NOMO-1 treated with dmso at 0.1 percent for 144 hours (cell line): ENCODE results near the gene ANKRD40CL.
"Not testable (repeated sequence)": the region's sequence is repeated elsewhere in the genome, so short reads cannot be mapped to it uniquely, and the experiment has no call there.

ENCODE experiments used
- DNase-seq: peaks from one replicate; lab custom pipeline; 2025; ENCODE audit not compliant: unreplicated experiment; lab: John Stamatoyannopoulos, UW

The ANKRD40CL gene, protein sequence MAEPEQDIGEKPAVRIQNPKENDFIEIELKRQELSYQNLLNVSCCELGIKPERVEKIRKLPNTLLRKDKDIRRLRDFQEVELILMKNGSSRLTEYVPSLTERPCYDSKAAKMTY

DNA sequence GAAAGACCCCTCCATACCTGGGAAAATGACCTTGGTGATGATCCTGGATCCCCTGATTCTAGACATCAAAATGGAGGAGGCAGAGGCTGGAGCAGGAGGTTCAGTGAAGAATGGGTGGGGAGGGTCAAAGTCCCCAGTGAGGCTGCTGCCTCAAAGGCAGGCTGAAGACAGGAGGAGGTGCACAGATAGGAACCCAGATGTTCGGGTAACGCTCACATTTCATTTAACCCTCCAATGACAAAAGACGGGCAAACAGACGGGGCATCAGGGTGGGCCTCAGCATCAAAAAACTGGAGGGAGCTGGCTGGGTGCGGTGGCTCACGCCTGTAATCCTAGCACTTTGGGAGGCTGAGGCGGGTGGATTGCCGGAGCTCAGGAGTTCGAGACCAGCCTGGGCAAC is at the start of gene ANKRD40CL:
Gene ANKRD40CL, minus strand, starts transcription at position 73 of the 400 bp plus-strand sequence. CDS start 605 bp downstream, outside the sequence.
- no peak for DNase-seq

DNA sequence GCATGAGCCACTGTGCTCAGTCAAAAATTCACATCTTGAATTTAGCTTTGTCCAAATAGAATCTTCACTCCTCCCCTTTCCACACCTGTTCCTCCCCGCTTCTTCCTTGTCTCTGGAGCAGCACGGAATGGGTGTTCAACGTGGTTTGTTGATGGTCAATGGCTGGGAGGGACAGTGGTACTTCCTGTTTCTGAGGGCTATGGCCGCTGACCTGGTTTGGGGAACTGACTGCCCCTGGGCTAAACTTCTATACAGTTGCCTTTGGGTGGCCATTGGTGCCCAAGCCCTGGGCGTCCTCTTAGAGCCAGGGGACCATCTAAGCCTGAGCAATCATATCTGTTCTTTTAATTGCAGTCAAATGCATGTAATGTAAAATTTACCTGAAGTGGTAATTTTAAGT is 49.0 kb upstream of the ANKRD40CL start:
- no peak for DNase-seq

DNA sequence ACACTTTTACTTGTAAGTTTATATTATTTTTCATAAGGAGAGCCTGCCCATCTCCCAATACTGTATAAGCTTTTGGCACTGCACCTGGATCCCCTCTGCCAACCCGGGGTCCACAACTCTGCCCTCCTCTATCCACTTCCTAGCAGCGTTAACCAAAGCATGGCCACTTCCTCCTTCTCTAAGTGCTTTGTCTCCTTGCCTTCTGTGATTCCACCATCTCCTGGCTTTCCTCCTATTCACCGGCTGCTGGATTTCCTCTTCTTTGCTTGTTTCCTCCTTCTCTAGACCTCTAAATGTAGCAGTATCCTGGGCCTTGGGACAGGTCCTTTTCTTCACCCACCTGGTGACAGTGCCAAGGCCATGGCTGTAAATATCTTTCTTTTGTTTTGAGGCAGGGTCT is 48.1 kb upstream of the ANKRD40CL start:
- no peak for DNase-seq

DNA sequence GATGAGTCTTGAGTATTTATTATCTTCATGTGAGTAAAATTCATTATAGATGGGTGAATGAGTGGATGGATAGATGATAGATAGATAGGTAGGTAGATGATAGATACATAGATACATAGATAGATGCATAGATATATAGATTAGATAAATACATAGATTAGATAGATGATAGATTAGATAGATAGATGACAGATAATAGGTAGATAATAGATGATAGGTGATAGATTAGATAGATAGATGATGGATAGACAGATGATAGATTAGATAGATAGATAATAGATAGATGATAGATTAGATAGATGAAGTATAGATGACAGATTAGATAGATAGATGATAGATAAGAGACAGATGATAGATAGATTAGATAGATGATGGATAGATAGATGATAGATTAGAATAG is 46.3 kb upstream of the ANKRD40CL start:
- DNase-seq, result no peak

DNA sequence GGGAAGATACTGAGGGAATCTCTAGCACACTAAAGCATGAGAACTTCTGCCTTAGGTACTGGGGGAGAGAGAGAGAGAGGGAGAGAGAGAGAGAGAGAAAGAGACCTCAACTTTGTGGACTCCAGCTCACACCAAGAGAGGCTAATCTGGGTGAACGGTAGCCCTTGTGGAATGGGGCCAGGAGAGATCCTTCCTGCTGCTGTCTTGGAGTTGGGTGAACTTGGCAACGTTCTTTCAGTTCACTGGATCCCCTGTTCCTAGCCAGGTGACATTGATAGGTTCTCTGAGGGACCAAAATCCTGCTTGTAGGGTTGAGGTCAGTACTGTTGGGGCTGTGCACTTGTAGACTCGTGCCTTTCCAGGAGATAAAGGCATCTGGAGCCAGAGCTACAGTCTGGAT is 41.6 kb upstream of the ANKRD40CL start:
- no peak for DNase-seq

DNA sequence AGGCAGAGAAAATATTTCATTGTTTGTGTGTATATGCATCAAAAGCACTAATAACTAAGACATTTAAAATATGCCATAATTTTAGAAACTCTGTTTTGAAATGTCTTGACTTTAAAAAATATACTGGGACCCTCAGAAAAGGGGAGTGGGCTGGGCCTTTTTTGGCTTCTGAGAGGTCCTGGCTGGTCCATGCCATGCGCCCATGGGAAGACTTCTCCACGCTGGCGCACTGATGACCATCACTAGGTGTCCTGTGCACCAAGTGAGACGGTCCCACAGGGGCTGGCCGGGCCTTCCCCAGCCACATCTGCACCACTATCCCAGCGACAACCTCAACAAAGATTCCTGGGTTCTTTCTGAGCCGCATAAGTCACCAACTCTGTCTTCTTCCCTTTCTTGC is 41.1 kb upstream of the ANKRD40CL start:
- no peak for DNase-seq

DNA sequence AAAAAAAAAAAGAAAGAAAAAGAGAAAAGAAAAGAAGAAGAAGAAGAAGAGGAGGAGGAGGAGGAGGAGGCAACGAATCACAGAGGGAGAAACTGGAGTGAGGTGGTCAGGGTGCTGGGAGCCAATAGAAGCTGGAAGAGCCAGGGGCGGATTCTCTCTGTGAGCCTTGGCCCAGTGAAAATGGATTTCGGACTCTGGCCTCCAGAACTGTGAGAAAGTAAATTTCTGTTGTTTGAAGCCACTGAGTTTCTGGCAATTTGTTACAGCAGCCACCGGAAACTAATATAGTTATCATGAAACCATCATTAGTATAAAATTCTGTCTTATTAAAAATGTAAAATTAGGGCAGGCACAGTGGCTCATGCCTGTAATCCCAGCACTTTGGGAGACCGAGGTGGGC is 40.4 kb upstream of the ANKRD40CL start:
- DNase-seq, result no peak

DNA sequence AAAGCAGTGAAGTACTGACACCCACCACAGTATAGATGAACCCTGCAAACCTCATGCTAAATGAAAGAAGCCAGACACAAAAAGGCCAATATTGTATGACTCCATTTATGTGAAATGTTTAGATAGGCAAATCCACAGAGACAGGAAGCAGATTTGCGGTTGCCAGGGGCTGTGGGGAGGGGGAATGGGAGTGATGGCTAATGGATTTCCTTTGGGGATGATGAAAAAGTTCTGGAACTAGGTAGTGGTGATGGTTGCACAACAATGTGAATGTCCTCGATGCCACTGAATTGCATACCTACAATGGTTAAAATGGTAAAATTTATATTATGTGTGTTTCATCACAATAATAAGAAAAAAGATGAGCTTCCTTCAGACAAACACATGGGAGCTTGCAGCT is 39.7 kb upstream of the ANKRD40CL start:
- no peak for DNase-seq

DNA sequence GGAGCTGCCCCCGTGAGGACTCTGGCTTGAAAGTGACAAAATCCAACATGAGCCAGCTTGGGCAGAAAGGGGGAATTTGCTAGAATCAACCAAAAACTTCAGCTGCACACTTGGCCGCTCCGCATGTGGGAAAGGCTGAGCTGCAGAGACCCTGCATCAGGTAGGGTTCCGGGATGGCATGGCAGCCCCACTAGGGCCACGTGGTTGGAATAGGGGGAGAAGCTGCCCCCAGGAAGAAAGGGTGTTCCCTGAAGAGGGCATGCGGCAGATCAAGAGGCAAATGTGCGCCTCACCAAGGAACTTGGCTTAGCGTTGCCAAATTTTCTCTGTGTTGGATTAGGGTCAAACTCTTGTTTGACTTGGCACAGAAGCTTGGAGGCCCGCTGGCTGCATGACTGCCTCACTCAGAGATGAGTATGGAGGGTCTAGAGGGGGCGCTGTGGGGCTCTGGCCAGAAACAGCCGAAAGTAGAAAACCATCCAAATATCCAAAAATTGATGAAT is 38.9 kb upstream of the ANKRD40CL start:
- DNase-seq, result no peak

DNA sequence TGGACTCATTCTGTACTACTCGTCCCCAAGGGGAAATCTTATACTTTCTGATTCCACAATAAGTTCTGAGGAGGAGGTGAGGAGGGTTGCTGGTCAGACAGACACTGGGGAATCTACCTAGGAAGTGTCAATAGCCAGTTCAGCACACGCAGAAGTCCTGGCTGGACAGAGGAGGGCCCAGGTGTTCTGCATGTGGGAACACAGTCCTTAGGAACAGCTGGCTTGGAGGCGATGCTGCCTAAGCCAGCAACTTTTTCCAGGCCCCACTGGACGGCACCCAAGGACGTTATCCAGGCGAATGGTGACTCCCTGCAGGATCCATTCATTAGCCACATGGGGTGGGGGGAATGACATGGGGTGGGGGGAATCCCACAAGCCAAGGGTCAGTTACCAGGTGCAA is 38.2 kb upstream of the ANKRD40CL start:
- no peak for DNase-seq

DNA sequence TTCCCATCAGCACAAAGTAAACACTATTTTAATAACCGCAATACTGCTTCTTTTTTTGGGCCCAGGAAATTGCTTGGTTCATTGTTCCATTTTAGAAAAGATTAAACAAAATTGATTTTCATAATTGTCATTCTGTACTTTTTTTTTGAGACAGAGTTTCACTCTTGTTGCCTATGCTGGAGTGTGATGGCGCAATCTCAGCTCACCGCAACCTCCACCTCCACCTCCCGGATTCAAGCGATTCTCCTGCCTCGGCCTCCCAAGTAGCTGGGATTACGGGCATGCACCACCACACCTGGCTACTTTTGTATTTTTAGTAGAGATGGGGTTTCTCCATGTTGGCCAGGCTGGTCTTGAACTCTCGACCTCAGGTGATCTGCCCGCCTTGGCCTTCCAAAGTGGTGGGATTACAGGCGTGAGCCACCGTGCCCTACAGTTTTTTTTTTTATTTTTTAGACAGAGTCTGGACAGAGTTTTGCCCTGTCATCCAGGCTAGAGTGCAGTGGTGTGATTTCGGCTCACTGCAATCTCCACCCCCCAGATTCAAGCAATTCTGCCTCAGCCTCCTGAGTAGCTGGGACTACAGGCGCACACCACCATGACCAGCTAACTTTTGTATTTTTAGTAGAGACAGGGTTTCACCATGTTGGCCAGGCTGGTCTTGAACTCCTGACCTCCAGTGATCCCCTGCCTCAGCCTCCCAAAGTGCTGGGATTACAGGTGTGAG is 37.6 kb upstream of the ANKRD40CL start:
- not testable (repeated sequence) for DNase-seq

DNA sequence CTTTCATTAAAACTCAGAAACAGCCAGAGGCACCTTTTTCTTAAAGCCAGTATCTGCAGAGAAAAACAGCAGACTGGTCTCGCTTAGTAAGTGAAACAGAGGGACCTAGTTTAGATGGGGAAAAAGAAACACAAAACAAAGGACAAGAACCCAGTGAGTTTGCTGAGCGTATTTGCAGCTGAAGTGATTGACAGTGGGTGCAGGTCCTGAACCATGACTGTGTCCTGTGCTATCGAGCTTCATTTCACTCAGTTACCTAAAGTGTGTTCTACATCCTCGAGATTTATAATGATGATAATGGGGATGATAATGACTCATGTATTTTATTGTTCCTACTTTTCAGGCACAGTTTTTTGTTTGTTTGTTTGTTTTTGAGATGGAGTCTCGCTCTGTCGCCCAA is 36.4 kb upstream of the ANKRD40CL start:
- no peak for DNase-seq

DNA sequence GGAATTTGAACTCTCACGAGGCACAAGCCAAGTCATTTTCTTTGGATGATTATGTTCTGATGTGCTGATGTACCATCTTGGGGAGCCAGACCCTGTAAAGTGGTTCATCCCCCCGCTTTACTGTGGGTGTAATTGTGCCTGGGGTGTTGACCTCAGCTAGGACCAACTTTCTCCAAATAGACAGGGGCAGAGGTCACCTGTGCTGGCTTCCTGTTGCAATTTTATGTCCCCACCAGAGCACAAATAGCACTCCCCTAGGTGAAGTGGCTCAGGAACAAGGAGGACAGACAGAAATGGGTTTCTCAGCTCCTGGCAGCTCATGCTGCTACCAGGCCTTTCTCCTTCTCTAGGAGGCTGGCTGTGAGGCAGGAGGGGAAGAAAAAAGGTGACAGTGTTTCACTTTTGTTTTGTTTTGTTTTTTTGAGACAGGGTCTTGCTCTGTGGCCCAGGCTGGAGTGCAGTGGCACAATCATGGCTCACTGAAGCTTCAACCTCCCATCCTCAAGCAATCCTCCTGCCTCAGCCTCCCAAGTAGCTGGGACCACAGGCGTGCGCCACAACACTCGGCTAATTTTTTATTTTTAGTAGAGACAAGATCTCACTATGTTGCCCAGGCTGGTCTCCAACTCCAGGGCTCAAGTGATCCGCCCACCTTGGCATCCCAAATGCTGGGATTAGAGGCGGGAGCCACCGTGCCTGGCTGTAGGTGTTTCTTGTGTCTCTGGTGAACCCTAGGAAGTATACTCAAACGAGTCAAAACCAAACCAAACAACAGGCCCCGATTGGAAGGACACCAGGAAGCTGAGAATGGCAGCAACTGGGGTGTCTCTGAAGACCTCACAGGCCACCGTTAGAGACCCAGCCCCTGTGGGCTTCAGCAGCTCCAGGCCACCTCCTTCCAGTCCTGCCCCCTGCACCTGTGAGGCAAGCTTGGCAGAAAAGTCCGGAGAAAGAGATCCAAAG is 35.6 kb upstream of the ANKRD40CL start:
- DNase-seq, result no peak

DNA sequence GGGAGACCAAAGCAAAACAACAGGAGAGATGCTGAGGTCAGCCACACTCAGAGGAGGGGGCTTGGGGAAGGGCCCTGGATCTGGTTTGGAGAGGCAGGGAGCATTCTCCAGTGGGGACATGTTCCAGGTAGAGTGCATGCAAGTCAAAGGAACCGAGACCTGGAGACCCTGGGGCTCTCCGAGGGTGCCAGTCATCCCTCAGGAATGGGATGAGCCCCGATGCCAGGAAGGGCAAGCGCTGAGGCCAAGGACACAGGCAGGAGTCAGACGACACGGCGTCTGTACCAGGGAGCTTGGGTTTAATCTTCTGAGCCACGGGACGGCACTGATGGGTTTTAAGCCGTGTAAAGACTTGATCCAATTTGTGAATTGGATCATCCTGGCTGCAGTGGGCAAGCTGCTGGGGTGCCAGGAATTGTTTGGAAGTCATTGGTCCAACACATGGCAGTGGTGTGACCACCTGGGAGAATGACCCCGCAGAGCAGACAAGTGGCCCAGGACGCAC is 32.9 kb upstream of the ANKRD40CL start:
- DNase-seq, result no peak

DNA sequence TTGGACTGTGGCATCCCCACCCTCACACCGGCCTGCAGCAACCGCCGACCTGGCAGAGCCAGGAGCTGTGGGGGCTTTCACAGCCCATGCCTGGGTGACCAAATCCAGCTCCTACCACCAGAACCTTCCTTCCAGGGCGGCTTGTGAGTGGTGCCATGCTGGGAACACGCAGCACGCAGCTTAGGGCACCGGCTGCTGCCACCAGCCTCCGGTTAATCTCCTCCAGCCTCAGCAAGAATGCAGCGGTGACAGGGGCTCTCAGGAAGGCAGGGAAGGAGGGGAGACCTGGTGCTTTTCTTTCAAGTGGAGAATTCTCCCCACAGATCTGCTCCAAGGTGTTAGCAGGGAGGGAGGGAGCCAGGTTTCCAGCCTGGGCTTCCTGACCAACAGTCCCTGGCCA is 32.3 kb upstream of the ANKRD40CL start:
- DNase-seq, result no peak

DNA sequence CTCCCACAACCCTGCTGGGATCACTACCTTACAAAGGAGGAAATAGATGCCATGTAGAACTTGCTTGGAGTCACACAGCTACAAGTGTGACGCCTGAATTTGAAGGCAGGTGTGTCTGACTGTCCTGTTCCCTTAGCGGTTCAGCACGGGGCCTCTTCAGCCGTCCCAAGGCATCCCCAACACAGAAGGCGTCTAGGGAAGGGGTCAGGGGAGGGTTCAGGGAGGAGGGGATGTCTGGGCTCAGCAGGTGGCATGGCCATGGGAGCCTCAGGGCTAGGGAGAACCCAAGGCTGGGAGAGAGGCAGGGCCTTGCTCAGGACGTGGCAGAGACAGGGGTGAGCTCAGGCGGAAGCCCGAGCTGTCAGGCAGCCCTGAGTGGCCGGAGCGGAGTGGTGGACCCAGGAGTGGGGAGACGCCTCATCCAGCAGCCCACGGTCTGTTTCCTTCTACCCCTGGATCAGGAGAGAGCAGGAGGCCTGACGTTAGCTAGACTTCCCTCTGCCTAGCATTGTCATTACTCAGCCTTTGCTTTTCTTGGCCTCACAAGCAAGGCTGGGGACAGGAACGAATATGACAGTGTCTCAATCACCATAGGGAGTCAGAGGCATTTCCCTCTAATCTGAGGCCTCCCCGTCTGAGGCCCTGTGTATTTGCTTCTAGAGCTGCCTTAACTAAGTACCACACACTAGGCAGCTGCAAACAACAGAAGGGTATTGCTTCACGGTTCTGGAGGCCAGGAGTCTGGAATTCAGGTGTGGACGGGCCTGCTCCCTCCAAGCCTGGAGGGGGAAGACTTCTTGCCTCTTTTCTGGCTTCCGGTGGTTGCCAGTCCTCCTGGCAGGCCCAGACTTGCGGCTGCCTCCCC is 31.3 kb upstream of the ANKRD40CL start:
- no peak for DNase-seq

DNA sequence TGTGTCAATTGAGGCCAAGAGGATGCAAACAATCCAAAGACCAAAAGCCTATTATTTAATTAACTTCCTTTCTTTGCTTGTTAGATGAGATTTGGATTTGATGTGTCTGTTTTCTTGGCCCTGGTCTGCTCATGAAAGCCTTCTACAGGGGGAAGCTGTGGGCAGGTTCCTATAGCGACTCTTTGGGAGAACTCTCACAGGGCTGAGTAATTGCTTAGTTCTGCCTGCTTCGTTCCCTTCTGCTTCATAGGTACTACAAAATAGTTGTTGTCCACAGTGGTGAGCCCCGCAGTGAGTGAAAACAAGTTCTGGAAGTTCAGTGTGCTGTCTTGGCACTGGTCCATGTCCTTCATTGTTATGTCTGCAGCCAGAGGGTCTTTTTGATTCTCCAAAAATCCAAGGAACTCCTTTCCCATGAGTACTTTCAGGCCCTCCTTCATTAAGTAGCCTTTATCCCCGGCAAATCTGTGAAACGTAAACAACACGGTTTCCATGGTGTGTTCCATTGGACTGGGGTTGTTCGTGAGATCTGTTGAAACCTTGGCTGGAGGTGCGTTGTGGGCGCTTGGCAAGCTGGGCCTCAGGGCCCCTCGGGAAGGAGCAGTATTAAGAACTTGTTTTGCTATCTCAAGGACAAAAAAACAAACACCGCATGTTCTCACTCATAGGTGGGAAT is 30.0 kb upstream of the ANKRD40CL start:
- DNase-seq, result no peak

DNA sequence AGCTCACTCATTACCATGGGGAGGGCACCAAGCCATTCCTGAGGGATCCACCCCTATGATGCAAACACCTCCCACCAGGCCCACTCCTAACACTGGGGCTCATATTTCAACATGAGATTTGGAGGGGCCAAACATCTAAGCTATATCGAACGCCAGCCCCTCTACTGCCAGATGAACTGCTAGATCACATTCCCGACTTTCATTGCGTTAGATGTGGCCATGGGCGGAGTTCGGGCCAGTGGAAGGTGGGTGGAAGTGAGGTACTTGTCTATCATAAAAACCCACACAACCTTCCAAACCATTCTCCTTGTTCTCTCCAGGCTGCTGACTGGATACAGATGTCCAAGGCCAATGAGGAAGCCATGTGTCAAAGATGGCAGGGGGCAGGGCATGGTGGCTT is 27.0 kb upstream of the ANKRD40CL start:
- DNase-seq, result no peak

DNA sequence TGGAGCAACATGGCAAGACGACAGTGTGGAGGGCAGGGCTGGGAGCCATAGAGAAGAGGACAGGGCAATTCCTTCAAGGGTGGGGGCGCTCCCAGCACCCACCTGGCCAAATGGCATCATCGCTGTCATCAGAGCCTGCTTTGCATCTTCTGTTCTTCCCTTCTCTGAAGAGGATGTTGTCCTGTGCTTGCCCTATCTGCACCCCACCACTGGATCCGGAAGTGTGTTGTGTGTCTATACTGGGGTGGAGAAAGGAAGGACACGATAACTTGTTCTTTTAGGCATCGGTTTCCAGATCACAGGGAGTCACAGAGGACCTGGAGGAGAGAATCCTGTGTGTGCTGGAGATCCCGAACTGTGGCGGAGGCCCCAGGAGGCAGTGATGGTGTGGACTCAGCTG is 25.7 kb upstream of the ANKRD40CL start:
- no peak for DNase-seq

DNA sequence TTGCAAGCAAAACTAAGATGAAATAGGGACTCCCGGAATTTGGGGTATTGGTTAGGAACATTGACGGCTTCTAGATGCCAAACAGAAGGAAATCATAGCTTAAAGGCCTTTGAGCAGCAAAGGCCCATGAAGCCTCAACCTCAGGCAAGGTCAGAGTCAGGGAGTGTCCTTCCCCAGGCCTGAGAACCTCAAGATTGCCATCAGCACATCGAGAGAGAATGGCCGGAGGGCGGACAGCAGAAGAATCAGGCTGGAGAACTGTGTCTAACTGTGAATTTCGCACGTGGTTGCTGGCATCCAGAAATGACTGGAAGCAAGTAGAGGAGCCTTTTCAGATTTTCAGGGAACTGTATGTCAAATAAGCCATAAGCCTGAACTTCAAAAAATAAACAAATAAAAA is 24.8 kb upstream of the ANKRD40CL start:
- DNase-seq, result no peak
